Measurements from ENCODE around the gene BCAT1. TPM values are rescaled to one million over a fixed set of nuclear protein-coding genes. Genes with fewer than 3 reads are reported as not detected.

The BCAT1 gene
- total and polyA plus RNA-seq, 9 of the 15 experiments (the other 6 are each of a cell fraction or from before 2014, with no cell fraction given) = 38.5 to 157 (median 66.8) TPM

- 70% methylated on average over 3 of the region's 3 CpGs for WGBS (ENCODE audit: insufficient coverage, low coverage, missing lambda C conversion rate)
- no peaks in the 10 kb centered on the region for H3K27me3 ChIP-seq (ENCODE audit: control insufficient read depth in 2 of 2, insufficient read depth in 2 of 2, low read length in 2 of 2)
- peak; percentile 51 for ATAC-seq
- in situ Hi-C loops (cut with MboI) (no loop called here), intact Hi-C loops (cut with micrococcal nuclease) (no loop called here)
- no peaks in the 10 kb centered on the region; the same call in 1 of the 2 replicates for H3K9me3 ChIP-seq (replicated peaks; ENCODE audit: control insufficient read depth, insufficient read depth, low read depth, low read length)
- peaks cover 30% of the 10 kb centered on the region; the same call in 2 of the 3 replicates for H3K36me3 ChIP-seq (ENCODE audit: control insufficient read depth, insufficient read depth, low read length)
- H3K9ac ChIP-seq (ENCODE audit: insufficient read depth in 1 of 2, low read depth in 2 of 2, low read length in 2 of 2) = no peak overlapping the region
- no peak for DNase-seq (ENCODE audit: extremely low read depth in 1 of 4, low spot score in 3 of 4)
- TF ChIP-seq TBL1XR1 (IDR thresholded peaks at IDR 0.05; ENCODE audit: low read length in 2 of 2) (no peak), ZNF77 (CRISPR knock-in tag; IDR thresholded peaks at IDR 0.05) (no peak), ATF4 (CRISPR knock-in tag; IDR thresholded peaks at IDR 0.05) (no peak), CTCFL (IDR thresholded peaks at IDR 0.05; ENCODE audit: borderline replicate concordance, insufficient read depth, low read depth, low read length, poor library complexity, severe bottlenecking) (no peak), ZNF143 (CRISPR knock-in tag; IDR thresholded peaks at IDR 0.05) (no peak), HDAC8 (tag; IDR thresholded peaks at IDR 0.05) (no peak), ZNF146 (CRISPR knock-in tag; IDR thresholded peaks at IDR 0.05; ENCODE audit: unreplicated experiment) (no peak)
- H3K4me2 ChIP-seq (ENCODE audit: insufficient read depth, low read length) = no peak overlapping the region
- ChIA-PET POLR2A (interaction anchor here (0.7 to 1.3 kb wide), 4 partner anchors 15 to 96 kb away, joined by 3 read pairs; no protein-coding TSS in a partner anchor), CTCF (ENCODE audit: low intra/inter-chr PET ratio) (no interaction called here)
- H4K20me1 ChIP-seq (replicated peaks; ENCODE audit: control insufficient read depth, insufficient read depth, low read length) = no peaks in the 10 kb centered on the region
- H3K79me2 ChIP-seq (ENCODE audit: control insufficient read depth, insufficient read depth, low read length) = peaks cover 16% of the 10 kb centered on the region; the same call in 2 of the 3 replicates
- H3K27ac ChIP-seq (ENCODE audit: extremely low read depth, low read depth, low read length) = peak overlapping the region; percentile 32; the same call in 1 of the 3 replicates
- no peak for FAIRE-seq
- H3K4me1 ChIP-seq (replicated peaks in 1 of 2; ENCODE audit: control insufficient read depth in 2 of 2, insufficient read depth in 2 of 2, low read length in 2 of 2) = peaks cover 0 to 5% of the 10 kb centered on the region in 2 experiments; a peak in 2 of 5 replicates
- no TSS peak for BruUV-seq (replicated peaks)
- no peak overlapping the region for H2AFZ ChIP-seq (ENCODE audit: low read depth, low read length)
- no peaks in the 10 kb centered on the region for H3K9me1 ChIP-seq (ENCODE audit: control insufficient read depth, insufficient read depth, low read length)
- no peak overlapping the region for H3K4me3 ChIP-seq
Observed at GRCh38 chr12:24856541-24856940, 92.4 kb downstream of the BCAT1 start.
